Activated T-helper 1 cell treated with Interleukin-2 at 50 U/mL for 16 hours (primary cell): Measurements from ENCODE around the gene KLF9.

Source experiments
- DNase-seq: peaks from one replicate; pipeline ENCODE4 v3.0.0-alpha.2; 2020; ENCODE audit warnings: low read depth

The KLF9 gene

GRCh38 chr9:70355801-70356200 lies 58.7 kb downstream of the KLF9 start:
- no peak for DNase-seq

GRCh38 chr9:70352802-70353201 lies 61.7 kb downstream of the KLF9 start:
- no peak for DNase-seq

DNA sequence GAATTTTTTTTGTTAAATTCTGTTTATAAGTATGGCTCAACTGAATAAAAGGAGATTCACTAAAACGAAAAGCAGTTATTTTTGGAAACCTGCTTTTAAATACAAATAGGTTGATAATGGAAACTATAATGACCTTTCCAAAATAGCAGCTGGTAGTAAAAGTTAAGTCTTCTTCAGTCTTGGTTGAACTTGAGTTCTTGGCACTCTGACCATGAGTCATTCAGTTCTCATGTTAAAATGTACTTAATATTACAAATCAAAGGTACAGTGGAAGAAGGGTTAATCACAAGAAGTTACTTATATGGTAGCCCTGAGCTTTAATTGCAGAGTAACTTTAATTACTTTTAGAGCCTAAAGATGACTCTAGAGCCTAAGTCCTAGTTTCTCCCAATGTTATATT lies 62.1 kb downstream of the KLF9 start:
- no peak for DNase-seq

DNA sequence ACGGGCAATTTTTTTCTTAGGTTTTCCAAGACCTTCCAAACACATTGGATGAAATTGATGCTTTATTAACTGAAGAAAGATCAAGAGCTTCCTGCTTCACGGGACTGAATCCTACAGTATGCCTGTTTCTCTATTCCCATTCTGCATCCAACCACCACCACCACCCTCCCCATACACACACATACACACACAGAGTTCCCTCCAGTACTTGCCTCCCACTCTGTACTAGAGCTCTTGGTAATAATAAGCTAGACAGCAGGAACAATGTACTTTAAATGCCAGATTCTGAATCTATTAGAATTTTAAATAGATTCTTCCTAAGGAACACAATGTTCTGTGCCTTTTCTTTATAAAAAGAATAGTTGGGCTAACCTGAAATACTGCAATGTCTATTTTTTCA lies 67.4 kb downstream of the KLF9 start:
- DNase-seq, result no peak

DNA sequence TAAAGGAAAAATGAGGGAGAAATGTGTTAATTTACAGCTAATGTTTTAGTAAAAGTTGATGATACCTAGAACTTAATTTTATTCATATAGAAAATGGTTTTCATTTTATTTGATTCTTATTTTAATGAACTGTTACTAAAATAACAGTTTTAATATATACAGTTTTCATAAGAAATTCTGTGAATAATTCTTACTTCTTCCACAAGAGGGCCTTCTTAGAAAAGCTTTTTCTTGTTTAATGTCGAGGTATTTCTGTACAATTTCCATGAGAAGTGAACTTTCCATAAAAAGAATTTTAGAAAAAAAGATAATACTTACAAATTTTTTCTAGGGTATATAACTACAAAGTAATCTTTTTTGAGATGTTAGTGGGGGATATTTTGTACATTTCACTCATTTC lies 73.9 kb downstream of the KLF9 start:
- no peak for DNase-seq
